Fibroblast of the conjunctiva (primary cell): Measurements from ENCODE around the gene LRP1-AS.
"Not testable (repeated sequence)": the region's sequence is repeated elsewhere in the genome, so short reads cannot be mapped to it uniquely, and the experiment has no call there.

Source experiments
- DNase-seq: peaks from one replicate; pipeline ENCODE4 v3.0.0-alpha.2; 2010; ENCODE audit warnings: low read depth

LRP1-AS gene

GRCh38 chr12:57139796-57140649 is 7.4 kb downstream of the LRP1-AS start:
- no peak for DNase-seq

- no peak for DNase-seq
Observed at GRCh38 chr12:57138526-57139272, 8.7 kb downstream of the LRP1-AS start.

GRCh38 chr12:57135527-57136326 is 11.7 kb downstream of the LRP1-AS start:
- DNase-seq: peak; percentile 80

GRCh38 chr12:57134949-57135348 is 12.5 kb downstream of the LRP1-AS start:
- no peak for DNase-seq

- DNase-seq: no peak
Observed at GRCh38 chr12:57133916-57134315, 13.5 kb downstream of the LRP1-AS start.

- no peak for DNase-seq
Observed at GRCh38 chr12:57133013-57133569, 14.3 kb downstream of the LRP1-AS start.

GRCh38 chr12:57131896-57132744 is 15.3 kb downstream of the LRP1-AS start:
- DNase-seq: no peak

GRCh38 chr12:57130941-57131340 is 16.5 kb downstream of the LRP1-AS start:
- DNase-seq: no peak

GRCh38 chr12:57129889-57130288 is 17.5 kb downstream of the LRP1-AS start:
- no peak for DNase-seq

GRCh38 chr12:57129321-57129842 is 18.0 kb downstream of the LRP1-AS start:
- DNase-seq: no peak

- no peak for DNase-seq
Observed at GRCh38 chr12:57128519-57129247, 18.7 kb downstream of the LRP1-AS start.

GRCh38 chr12:57127726-57128518 is 19.5 kb downstream of the LRP1-AS start, which contains the start of gene LRP1:
Gene LRP1 (plus strand): TSS chr12:57128483. CDS start chr12:57128965, 482 bp downstream.
- peak; percentile 83 for DNase-seq

- DNase-seq: no peak
Observed at GRCh38 chr12:57127101-57127725, 20.2 kb downstream of the LRP1-AS start.

GRCh38 chr12:57126561-57126960 is 20.9 kb downstream of the LRP1-AS start:
- DNase-seq: no peak

GRCh38 chr12:57126061-57126460 is 21.4 kb downstream of the LRP1-AS start:
- DNase-seq: no peak

GRCh38 chr12:57124261-57124877 is 23.1 kb downstream of the LRP1-AS start:
- no peak for DNase-seq

- DNase-seq: no peak
Observed at GRCh38 chr12:57123813-57124212, 23.6 kb downstream of the LRP1-AS start.

- DNase-seq: not testable (repeated sequence)
Observed at GRCh38 chr12:57120718-57121117, 26.7 kb downstream of the LRP1-AS start.
